GM20431 (cell line): ENCODE measurements around the gene CNTNAP2.
"Not testable (repeated sequence)": the region's sequence is repeated elsewhere in the genome, so short reads cannot be mapped to it uniquely, and the experiment has no call there.

Experiments
- in situ Hi-C: fragments of 300-500 bp; cut with MseI, MboI; formaldehyde crosslinking; loops from one replicate; pipeline ENCODE4 v1.15.0; 2020; ENCODE audit warnings: low sequenced_read_pairs; ENCODE audit not compliant: unreplicated experiment

CNTNAP2 gene

DNA sequence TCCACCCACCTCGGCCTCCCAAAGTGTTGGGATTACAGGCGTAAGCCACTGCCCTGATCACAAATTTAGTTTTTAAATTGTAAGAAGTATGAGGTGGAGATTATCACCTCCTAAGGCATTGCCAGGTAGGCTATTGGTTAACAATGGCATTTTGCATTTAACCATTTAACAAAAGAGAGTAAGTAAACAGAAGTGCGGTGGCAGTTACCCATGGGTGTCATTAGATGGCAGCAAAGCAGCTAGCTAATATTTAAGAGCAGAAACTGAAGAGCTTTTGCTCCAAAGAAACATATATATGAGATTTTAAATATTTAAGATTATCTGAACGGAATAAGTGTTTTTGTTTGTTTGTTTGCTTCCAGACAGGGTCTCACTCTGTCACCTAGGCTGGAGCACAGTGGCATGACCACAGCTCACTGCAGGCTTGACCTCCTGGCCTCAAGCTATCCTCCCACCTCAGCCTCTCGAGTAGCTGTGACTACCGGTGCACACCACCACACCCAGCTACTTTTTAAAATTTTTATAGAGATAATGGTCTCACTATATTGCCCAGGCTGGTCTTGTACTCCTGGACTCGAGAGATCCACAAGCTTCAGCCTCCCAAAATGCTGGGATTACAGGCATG is 2148.4 kb downstream of the CNTNAP2 start:
- in situ Hi-C loops, result loop anchor here (25.0 kb wide), 1 partner anchor 697 kb away; no protein-coding TSS in a partner anchor

GRCh38 chr7:148265896-148266295 is 2149.3 kb downstream of the CNTNAP2 start:
- in situ Hi-C loops, result loop anchor here (25.0 kb wide), 1 partner anchor 696 kb away; no protein-coding TSS in a partner anchor

DNA sequence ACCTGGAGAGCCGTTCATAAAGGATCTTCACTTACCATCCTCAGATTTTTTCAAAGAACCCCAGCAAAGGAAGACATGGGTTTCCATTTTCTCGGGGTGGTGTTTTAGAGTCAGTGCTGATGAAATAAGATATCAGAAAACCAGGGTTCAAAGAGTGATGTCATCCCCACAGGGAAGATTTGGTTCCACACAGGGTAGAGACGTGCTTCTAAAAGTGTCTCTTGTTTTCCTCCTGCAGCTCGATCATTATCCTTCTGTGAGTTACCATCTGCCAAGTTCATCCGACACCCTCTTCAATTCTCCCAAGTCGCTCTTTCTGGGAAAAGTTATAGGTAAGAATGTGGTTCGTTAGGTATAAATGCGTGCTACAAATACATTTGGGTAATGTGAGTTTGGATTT is 2150.2 kb downstream of the CNTNAP2 start:
- in situ Hi-C loops, result loop anchor here (25.0 kb wide), 1 partner anchor 696 kb away; no protein-coding TSS in a partner anchor

DNA sequence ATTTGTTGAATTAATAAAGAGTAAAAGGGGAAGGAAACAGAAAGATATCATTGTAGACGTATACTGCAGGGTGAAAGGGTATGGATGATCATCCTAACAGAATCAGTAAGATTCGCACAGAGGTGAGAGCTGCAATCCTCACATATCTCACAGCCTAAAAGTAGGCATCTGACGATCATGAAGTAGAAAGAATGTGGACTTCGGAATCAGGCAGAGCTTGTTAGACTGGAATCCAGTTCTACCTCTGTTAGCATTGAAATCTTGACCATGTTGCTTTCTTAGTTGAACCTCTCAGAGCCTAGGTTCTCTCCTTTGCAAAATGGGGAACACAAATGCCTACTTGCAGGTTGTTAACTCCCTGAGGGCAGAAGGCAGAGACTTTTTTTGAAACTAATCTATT is 2154.0 kb downstream of the CNTNAP2 start:
- in situ Hi-C loops, result loop anchor here (25.0 kb wide), 1 partner anchor 692 kb away; no protein-coding TSS in a partner anchor

DNA sequence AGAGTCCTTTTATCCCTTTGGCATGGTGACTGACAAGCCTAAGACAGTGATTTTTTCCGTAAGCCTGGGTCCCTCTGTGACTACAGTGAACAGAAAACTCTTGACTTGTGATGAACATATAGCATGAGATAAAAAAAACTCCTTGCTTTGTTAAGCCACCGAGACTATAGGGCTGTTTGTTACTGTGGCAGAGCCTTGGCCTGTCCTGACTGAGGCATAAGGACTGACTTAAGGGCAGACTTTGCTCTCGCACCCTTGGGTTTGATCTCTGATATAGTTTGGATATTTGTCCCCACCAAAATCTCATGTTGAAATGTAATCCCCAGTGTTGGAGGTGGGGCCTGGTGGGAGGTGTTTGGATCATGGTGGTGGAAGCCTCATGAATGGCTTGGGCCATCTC is 2157.5 kb downstream of the CNTNAP2 start:
- in situ Hi-C loops, result loop anchor here (25.0 kb wide), 1 partner anchor 688 kb away; no protein-coding TSS in a partner anchor

GRCh38 chr7:148275359-148275890 is 2158.8 kb downstream of the CNTNAP2 start:
- in situ Hi-C loops, result no loop called here

- in situ Hi-C loops, result no loop called here
Measured at GRCh38 chr7:148276314-148277041, 2159.9 kb downstream of the CNTNAP2 start.

- in situ Hi-C loops, result no loop called here
Measured at GRCh38 chr7:148277042-148277660, 2160.6 kb downstream of the CNTNAP2 start.

DNA sequence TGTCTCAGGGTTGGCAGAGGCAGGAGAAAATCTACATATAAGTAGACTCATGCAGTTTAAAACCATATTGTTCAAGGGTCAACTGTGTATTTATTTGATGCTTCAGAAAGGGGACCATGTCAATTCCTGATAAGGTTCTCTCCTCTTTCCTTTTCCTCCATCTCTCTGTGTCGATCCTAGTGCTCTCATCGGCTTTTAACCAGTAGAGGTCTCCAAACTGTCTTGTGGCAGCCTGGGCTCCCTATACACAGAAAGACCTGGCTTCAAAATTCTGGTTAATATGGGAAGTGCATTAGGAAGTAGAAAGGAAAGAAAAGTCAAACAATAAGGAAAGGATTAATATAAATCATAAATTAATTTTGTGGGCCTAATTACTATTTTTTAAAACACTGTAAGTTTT is 2169.5 kb downstream of the CNTNAP2 start:
- in situ Hi-C loops, result no loop called here

DNA sequence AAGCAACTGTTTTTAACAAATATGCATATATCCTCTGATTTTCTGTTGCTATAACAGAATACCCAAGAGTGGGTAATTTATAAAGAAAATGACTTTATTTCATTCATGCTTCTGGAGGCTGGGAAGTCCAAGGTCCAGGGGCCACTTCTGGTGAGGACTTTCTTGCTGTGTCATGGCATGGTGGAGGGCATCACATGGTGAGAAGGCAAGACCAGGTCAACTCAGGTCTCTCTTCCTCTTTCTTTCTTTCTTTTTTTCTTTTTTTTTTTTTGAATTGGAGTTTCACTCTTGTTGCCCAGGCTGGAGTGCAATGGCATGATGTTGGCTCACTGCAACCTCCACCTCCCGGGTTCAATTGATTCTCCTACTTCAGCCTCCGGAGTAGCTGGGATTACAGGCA is 2170.9 kb downstream of the CNTNAP2 start:
- in situ Hi-C loops, result no loop called here

DNA sequence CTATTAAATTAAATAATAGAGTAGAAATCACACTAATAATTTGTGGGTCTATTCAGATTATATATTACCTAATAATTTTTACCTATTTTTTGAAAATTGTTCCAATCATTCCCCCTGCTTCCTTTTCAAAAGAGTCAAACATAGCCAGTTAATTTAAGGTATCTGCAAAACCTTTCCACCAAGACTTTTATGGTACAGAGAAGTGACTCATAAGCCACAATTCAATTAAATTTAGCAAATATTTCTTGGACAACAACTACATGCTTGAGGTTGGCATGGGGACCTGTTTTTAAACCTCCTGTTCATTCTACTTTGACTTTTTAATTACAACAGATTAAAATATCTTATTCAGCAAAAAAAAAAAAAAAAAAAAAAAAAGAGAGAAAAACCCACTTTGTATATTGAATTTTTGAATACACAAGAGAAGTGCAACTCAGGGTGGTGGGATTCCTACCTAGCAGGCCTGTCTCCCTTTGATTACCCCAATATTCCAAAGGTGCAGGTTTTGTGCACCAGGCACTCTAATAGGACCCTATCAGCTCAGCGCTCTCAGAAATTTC is 2172.1 kb downstream of the CNTNAP2 start:
- in situ Hi-C loops, result no loop called here

DNA sequence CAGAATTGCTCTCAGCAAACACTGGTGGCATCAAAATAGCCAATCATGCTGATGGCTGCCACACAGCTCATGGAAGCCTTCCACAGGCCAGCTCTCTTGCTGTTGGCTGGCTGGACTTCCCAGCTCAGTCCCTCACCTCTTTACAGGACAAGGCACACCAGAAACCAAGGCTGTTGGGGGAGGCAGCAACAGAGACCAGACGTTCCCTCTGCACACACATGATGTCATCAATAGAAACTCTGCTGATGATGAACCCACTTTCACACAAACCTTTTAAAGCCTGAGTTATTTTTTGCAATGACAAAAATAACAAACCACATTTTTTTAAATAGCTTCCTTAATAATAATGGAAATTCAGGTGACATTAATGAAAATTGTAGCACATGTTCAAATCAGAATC is 2173.0 kb downstream of the CNTNAP2 start:
- in situ Hi-C loops, result no loop called here

DNA sequence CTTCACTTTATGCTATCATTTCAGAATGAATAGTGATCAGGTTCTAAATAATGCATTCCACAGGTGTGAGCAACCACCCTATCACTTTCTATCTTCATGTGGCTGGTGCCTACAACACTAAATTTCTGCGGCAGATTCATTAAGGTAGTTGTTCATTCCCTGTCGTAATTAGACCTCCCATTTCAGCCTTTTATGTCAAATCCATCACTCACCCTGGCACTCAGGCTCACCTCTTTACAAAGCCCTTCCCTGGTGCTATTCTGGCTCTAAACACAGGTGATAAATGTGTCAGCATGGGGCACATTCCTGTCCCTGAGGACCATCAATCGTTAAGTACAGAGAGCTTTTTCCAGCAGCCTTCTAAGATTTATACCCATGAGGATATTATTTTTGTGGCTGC is 2173.9 kb downstream of the CNTNAP2 start:
- in situ Hi-C loops, result no loop called here

DNA sequence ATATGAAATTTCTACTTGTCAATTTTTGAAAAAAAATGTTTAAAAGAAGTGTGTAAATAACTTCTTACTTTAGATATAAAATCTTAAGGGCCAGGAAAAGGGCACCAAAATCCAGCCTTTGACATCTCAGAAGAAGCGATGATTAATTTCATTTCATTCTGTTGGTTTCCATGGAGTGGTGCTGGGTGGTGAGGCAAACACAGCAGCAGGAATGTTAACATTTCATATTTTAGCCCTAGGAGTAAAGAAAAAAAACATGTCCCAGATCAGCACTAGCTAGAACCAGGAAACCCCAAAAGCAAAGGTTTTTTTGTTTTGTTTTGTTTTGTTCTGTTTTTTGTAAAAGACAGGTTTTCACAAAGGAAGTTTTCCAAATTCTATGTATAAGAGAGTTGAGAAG is 2175.2 kb downstream of the CNTNAP2 start:
- in situ Hi-C loops, result no loop called here

- in situ Hi-C loops, result no loop called here
Measured at GRCh38 chr7:148296994-148297644, 2180.5 kb downstream of the CNTNAP2 start.

DNA sequence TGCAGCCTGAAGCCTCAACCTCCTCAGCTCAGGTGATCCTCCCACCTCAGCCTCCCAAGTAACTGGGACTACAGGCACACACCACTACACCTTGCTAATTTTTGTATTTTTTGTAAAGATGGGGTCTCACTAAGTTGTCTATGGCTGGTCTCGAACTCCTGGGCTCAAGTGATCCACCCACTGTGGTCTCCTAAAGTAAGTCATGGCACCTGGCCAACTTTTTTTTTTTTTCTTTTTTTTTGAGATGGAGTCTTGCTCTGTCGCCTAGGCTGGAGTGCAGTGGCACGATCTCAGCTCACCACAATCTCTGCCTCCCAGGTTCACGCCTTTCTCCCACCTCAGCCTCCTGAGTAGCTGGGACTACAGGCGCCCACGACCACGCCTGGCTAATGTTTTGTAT is 2182.2 kb downstream of the CNTNAP2 start:
- in situ Hi-C loops, result not testable (repeated sequence)

DNA sequence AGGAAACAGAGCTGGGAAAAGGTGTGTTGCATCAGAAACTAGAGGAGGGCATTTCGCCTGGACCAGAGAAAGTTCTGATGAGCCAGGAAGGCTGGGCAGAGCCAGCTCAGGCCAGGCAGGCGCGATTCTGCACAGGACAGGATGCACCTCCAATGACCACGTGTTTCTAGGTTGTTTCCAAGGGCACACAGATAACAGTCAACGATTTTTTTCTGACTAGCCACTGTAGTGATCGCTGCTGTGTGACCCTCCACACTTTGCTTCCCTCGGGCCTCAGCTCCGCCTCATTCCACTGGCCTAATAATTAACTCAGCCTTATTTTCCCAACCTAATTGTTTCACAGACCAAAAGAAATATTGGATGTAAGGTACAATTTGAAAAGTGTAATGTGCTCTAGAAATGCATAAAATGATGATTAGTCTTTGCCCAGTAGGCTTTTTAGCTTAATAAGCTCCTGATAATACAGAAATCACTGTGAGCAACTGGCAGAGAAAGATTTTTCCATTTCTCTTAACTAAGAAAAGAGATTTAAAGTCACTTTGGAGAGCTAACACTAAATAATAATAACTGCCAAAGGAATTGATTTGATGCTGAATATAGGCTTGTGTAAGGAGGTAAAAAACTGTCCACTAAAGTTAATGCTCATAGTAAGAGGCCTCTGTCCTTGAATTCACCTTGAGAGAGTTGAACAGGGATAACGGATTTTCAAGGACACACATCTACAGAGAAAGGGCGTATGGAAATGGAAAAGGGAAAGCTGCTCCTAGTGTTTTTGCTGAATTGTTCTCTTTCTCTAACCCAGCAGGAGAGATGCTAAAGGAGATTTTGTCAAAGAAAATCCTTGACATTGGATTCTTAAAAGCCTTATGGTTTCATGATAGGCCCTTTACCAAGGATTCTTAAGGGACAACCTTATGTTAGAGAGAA is 2183.0 kb downstream of the CNTNAP2 start:
- in situ Hi-C loops, result no loop called here

- in situ Hi-C loops, result not testable (repeated sequence)
Measured at GRCh38 chr7:148302436-148302835, 2185.8 kb downstream of the CNTNAP2 start.
